GM21423 (cell line): ENCODE data around the gene RNF145.
A peak's percentile ranks its signal among the peaks of the same experiment; 100 is the strongest.
"Not testable (repeated sequence)": the region's sequence is repeated elsewhere in the genome, so short reads cannot be mapped to it uniquely, and the experiment has no call there.

ENCODE experiments used
- ATAC-seq: cut with Tn5 transposase; IDR thresholded peaks from one replicate; pipeline ENCODE4 v1.9.1; 2021; ENCODE audit warnings: mild to moderate bottlenecking, moderate library complexity; ENCODE audit not compliant: unreplicated experiment

RNF145 gene

DNA sequence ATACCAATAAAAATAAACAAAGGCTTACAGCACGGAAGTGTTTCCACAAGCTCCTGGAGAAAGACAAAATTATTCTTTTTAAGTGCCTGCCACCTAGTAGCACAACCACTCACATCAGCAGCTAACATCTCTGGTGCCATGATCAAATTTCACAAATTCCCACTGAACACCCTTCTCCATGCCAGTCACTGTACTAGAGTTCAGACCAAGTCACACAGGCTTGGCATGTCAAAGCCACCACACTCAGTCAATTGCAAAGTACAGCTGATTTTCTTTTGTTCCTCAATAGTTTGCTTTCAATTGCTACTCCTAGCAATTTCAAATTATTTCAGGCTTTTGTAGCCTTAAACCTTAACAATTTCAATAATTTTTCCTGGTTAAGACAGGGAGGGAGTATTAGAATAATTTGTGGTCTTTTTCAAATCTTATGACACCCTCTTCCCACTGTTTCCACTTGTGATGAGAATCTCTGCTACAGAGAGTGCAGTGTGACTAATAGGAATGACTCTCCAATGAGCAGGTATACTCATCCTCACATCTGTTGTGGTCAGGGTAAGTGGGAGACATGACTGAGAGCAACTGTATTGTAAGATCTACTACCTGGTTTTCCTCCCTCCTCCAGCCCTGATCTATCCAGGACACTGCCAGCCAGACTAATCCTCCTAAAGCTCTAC, 46.2 kb downstream of the RNF145 start:
- ATAC-seq: no peak

- no peak for ATAC-seq
These were observed 47.8 kb downstream of the RNF145 start for GRCh38 chr5:159161361-159162214.

- not testable (repeated sequence) for ATAC-seq
These were observed 50.7 kb downstream of the RNF145 start for GRCh38 chr5:159158553-159159091.

DNA sequence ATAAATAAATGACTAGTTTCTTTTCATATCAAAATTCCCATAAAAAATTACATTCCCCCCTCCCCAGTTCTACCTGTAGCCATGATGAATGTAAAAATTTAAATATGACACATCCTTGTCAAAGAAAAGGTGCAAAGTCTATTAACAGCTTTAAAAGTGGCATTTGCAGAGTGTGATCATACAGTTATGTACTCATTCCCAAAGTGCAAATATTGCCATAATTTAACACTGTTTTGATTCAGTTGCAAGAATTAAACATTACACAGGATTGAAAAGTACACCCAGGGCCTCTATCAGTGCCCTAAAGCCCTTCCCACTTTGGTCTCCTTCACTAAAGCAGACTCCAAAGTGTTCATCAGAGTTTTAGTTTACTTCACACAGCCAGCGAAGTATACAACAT, 51.8 kb downstream of the RNF145 start:
- no peak for ATAC-seq

GRCh38 chr5:159156426-159157238, 52.7 kb downstream of the RNF145 start:
- ATAC-seq: peak; percentile 66

DNA sequence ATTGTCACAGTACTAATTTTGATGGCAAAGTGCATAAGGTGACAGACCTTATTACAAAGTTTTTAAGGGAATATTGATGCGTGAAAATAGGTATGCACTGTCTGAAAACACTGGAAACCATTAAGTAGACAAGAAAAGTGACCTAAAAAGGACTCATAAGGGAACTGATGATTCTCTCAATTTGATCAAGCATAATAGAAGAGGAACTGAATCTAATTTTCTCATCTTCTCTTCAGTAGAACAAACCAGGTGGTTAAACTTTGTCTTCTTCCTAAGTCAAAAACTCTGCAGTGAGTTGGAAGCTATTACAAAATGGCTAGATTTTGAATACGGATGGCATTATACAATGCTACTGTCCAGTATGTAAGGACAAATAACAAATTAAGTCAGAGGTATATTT, 53.4 kb downstream of the RNF145 start:
- no peak for ATAC-seq

DNA sequence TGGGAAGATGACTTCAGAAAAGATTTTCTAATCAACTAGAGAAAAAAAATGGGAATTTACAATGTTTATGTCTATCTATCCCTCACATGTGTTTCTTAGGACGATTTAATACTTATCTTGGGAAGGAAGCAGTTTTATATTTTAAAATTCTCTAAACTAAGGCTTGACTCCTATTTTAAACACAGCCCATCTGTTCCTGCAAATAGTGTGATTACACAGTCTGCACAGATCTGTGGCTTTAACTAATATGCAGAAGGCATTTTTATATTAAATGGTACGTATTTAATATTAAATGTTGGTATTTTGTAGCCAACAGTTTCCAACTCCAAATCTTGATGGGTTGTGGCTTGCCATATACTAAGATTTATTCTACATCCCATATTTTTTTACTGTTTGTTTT, 56.5 kb downstream of the RNF145 start:
- no peak for ATAC-seq

- ATAC-seq: no peak
These were observed 60.3 kb downstream of the RNF145 start for GRCh38 chr5:159149085-159149484.

DNA sequence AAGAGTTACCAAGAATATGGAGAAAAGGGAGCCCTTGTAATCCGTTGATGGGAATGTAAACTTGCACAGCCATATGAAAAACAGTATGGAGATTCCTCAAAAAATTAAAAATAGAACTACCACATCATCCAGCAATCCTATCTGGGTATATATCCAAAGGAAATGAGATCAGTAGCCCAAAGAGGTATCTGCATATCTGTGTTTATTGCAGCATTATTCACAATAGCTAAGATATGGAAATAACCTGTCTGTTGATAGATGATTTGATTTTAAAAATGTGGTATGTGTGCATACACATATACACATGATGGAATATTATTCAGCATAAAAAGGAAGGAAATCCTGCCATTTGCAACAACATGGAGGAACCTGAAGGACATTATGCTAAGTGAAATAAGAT, 61.4 kb downstream of the RNF145 start:
- no peak for ATAC-seq

GRCh38 chr5:159146839-159147238, 62.5 kb downstream of the RNF145 start:
- no peak for ATAC-seq

- not testable (repeated sequence) for ATAC-seq
These were observed 64.2 kb downstream of the RNF145 start for GRCh38 chr5:159145160-159145559.

GRCh38 chr5:159139802-159140201, 69.6 kb downstream of the RNF145 start:
- ATAC-seq: no peak

- no peak for ATAC-seq
These were observed 73.3 kb downstream of the RNF145 start for GRCh38 chr5:159135896-159136531.

DNA sequence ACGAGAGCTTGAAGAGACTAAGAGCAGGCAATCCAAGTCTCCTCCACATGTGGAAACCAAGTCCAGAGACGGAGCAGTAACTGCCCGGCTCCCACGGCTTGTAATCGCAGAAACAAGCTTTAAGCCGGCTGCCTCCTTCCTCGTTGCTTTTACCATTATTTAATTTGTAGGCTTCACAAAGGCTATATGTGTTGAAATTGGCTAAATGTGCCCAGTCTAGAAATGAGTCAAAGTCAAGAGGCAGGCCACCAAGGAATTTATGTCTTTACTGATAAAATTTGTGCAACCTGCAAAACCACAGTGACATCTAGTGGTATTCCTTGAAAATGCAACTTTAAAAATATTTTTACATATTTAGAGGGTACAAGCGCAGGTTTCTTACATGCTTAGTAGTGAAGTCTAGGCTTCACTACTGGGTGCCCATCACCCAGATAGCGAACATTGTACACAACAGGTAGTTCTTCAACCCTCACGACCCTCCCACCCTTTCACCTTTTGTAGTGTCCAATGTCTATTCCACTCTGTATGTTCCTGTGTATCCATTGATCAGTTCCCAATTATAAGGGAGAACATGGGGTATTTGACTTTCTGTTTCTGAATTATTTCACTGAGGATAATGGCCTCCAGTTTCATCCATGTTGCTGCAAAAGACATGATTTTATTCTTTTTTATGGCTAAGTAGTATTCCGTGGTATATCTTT, 76.2 kb downstream of the RNF145 start:
- no peak for ATAC-seq

GRCh38 chr5:159132429-159133040, 76.8 kb downstream of the RNF145 start:
- ATAC-seq: no peak

DNA sequence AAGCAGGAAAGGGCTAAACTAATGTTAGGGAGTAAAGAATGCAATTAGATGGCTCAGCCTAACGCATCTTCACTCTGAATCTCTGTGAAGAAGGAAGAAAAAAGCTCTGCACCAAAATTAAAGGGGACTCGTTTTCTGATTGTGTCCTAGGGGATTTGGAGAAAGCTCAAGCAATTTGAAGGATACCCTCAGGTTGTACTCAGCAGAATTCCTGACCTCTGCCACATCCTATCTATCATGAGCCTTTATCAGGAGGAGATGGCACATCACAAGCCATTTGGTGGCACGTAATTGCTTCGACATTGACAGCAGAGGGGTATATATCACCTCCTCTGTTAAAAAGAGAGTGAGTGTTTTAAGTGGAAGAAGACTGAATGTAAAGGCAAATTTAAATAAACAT, 77.4 kb downstream of the RNF145 start:
- no peak for ATAC-seq

DNA sequence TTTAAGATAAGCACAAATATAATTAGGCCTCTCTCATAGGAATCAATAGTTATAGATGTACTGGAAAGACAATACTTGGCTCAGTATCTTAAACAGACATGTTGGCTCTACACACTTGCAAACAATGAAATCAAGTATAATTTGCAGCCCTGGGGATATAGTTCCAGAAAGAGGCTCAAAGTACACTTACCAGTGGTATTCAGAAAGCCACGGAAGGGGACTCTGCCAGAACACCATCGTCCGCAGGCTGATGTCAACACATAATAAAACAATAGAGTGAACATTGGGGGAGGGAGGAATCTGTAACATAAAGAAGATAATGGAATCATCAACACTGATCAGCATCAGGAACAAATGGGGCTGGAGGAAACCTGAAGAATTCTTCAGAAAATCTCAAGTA, 78.5 kb downstream of the RNF145 start:
- no peak for ATAC-seq

DNA sequence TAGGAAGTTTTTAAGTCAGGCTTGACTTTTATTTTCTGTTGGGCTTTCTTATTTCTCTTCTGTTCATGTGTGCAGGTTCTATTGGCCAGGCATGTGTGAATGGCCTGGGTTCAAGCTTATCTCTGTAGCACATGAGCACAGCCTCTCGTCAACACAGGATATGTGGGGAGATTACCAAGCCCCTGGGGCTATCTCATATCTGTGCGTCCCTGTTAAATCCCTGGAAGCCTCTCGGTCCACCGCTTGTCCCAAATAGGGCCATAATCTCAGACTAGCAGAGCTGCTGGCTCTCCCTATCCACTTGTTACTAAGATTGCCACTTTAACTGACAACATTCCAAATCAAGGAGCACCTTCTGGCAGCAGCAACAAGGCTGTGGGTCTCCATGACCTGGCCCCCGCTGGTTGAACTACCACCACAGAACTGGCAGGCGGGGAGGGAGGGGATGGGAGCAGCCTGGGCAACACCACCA, 81.2 kb downstream of the RNF145 start:
- no peak for ATAC-seq

DNA sequence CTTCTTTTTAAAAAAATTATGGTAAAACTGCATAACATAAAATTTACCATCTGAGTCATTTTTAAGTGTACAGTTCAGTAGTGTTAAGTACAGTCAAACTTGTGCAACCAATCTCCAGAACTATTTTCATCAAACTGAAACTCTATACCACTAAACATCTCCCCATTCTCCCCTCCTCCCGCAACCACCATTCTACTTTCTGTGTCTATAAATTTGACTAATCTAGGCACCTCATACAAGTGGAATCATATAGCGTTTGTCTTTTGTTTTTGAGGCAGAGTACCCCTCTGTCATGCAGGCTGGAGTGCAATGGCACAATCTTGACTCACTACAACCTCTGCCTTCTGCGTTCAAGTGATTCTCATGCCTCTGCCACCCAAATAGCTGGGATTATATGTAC, 85.7 kb downstream of the RNF145 start:
- no peak for ATAC-seq

DNA sequence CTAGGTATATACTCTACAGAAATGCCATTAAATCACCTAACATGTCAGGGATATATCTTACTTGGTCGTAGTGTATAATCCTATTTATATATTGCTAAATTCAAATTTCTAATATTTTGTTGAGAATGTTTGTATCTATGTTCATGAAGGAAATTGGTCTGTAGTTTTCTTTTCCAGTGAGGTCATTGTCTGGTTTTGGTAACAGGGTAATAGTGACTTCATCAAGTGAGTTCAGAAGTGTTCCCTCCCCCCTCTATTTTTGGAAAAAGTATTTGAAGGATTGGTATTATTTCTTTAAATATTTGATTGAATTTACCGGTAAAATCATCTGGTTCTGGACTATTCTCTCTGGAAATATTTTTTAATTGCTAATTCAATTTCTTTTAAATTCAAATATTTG, 86.2 kb downstream of the RNF145 start:
- ATAC-seq: no peak
